Thoracic aorta (tissue), 2 donors: ENCODE measurements around the gene DNAH11. TPM values are rescaled to one million over a fixed set of nuclear protein-coding genes. Genes with fewer than 3 reads are reported as not detected.
A peak's percentile ranks its signal among the peaks of the same experiment; 100 is the strongest.

Experiments
- ATAC-seq: fragments of 150-250 bp; one replicate; pipeline ENCODE4 v1.8.0; 2017; ENCODE audit warnings: low read depth; ENCODE audit not compliant: insufficient number of reproducible peaks, low FRiP score
- DNase-seq: peaks from one replicate; pipeline ENCODE4 v3.0.0-alpha.2; 2020; ENCODE audit warnings: low spot score
- H3K27ac ChIP-seq, 2 donors: fragments of 200-600 bp; sonication (generic); 1 replicate in 1 of 2; 2 replicates in 1 of 2; pipeline ENCODE4 v1.5.1; 2016; ENCODE audit warnings: mild to moderate bottlenecking in 2 of 2, moderate library complexity in 2 of 2
- H3K27me3 ChIP-seq: fragments of 200-600 bp; sonication (generic); replicated peaks from 2 replicates; pipeline ENCODE4 v1.6.0; 2016; ENCODE audit warnings: mild to moderate bottlenecking; ENCODE audit not compliant: insufficient read depth
- H3K36me3 ChIP-seq: fragments of 200-600 bp; sonication (generic); one replicate; pipeline ENCODE4 v1.5.1; 2016
- H3K4me1 ChIP-seq, 2 donors: fragments of 200-600 bp; sonication (generic); 1 replicate in 1 of 2; 2 replicates in 1 of 2; pipeline versions ENCODE4 v1.5.1 to v1.6.0; 2016; ENCODE audit warnings: low read depth in 2 of 2, mild to moderate bottlenecking in 1 of 2; ENCODE audit not compliant: control insufficient read depth in 1 of 2
- H3K4me3 ChIP-seq: fragments of 200-600 bp; sonication (generic); 2 replicates; pipeline ENCODE4 v1.5.1; 2016; ENCODE audit warnings: mild to moderate bottlenecking
- H3K9me3 ChIP-seq: fragments of 200-600 bp; sonication (generic); 2 replicates; pipeline ENCODE4 v1.5.1; 2016
- CTCF ChIP-seq: fragments of 200-600 bp; sonication (generic); IDR thresholded peaks from one replicate; pipeline ENCODE4 v1.5.1; 2019; ENCODE audit warnings: antibody characterized with exemption
- total RNA-seq, 2 donors: library from RNA; depleted of rRNA; stranded (reverse); fragments of >200 nt; gene quantifications; one replicate each; pipeline versions ENCODE4 v1.1.0 to v1.2.3, GENCODE V29; 2016

Gene DNAH11
- total RNA-seq, 2 donors from 2014 or later, result 1.9 to 16.2 TPM

- DNase-seq, result no peak
- H3K27me3 ChIP-seq, result no peaks in the 10 kb centered on the region
- H3K36me3 ChIP-seq, result no peaks in the 10 kb centered on the region
- peak overlapping the region; percentile 75 for H3K4me3 ChIP-seq
- peaks cover 0 to 16% of the 10 kb centered on the region in 2 donors for H3K4me1 ChIP-seq
- no peak overlapping the region for H3K27ac ChIP-seq
- no peak for ATAC-seq
- H3K9me3 ChIP-seq, result no peaks in the 10 kb centered on the region
- TF ChIP-seq CTCF, result no peak
Observed at GRCh38 chr7:21946222-21946709, 403.4 kb downstream of the DNAH11 start.

- TF ChIP-seq CTCF, result no peak
- no peak overlapping the region for H3K4me3 ChIP-seq
- DNase-seq (no peak), ATAC-seq (no peak)
- H3K27me3 ChIP-seq, result no peaks in the 10 kb centered on the region
- no peak overlapping the region for H3K27ac ChIP-seq
- H3K36me3 ChIP-seq, result no peaks in the 10 kb centered on the region
- no peaks in the 10 kb centered on the region for H3K9me3 ChIP-seq
- peaks cover 0 to 16% of the 10 kb centered on the region in 2 donors for H3K4me1 ChIP-seq
Observed at GRCh38 chr7:21947056-21947455, 404.2 kb downstream of the DNAH11 start.

GRCh38 chr7:21947946-21948345, 405.1 kb downstream of the DNAH11 start:
- DNase-seq (no peak), ATAC-seq (no peak)
- no peaks in the 10 kb centered on the region for H3K27me3 ChIP-seq
- TF ChIP-seq CTCF, result no peak
- no peaks in the 10 kb centered on the region for H3K36me3 ChIP-seq
- H3K27ac ChIP-seq, result no peak overlapping the region
- H3K4me1 ChIP-seq, result peaks cover 0 to 16% of the 10 kb centered on the region in 2 donors
- no peaks in the 10 kb centered on the region for H3K9me3 ChIP-seq
- no peak overlapping the region for H3K4me3 ChIP-seq

- Histone ChIP-seq H3K4me1 (peaks cover 0 to 16% of the 10 kb centered on the region in 2 donors), H3K27me3 (no peaks in the 10 kb centered on the region), H3K9me3 (no peaks in the 10 kb centered on the region), H3K4me3 (no peak overlapping the region), H3K36me3 (no peaks in the 10 kb centered on the region), H3K27ac (no peak overlapping the region)
- DNase-seq (no peak), ATAC-seq (no peak)
- TF ChIP-seq CTCF, result no peak
Observed at GRCh38 chr7:21948364-21948763, 405.5 kb downstream of the DNAH11 start.

GRCh38 chr7:21948887-21949540, 406.2 kb downstream of the DNAH11 start:
- TF ChIP-seq CTCF, result no peak
- Histone ChIP-seq H3K4me3 (no peak overlapping the region), H3K36me3 (no peaks in the 10 kb centered on the region), H3K27ac (no peak overlapping the region), H3K9me3 (no peaks in the 10 kb centered on the region), H3K27me3 (no peaks in the 10 kb centered on the region), H3K4me1 (peaks cover 0 to 16% of the 10 kb centered on the region in 2 donors)
- DNase-seq (no peak), ATAC-seq (no peak)

Other genes with a start within 250 kb of the DNAH11 start
- gene SP4, start 115.0 kb upstream of the DNAH11 start, total RNA-seq, result 1 to 10 TPM; 7.4 to 8.0 TPM